ENCODE measurements around the gene DCAF17.

DCAF17 gene

GRCh38 chr2:171400395-171400794 lies 33.6 kb upstream of the DCAF17 start:
- H3K4me1 ChIP-seq (ENCODE audit: control insufficient read depth, insufficient read depth, low read length, poor library complexity, severe bottlenecking) = peaks cover 9% of the 10 kb centered on the region
- no peak overlapping the region for H3K27ac ChIP-seq (ENCODE audit: low read depth, low read length, severe bottlenecking)
- 80 to 90% methylated on average over 3 of the region's 3 CpGs for WGBS, 2 experiments (ENCODE audit: insufficient coverage in 2 of 2)
- H3K36me3 ChIP-seq (ENCODE audit: control insufficient read depth, insufficient read depth, low read length) = no peaks in the 10 kb centered on the region
- no peak overlapping the region for H3K4me3 ChIP-seq (ENCODE audit: extremely low read depth, insufficient read depth, low read length, poor library complexity, severe bottlenecking)
- peaks cover 10% of the 10 kb centered on the region for H3K9me3 ChIP-seq (ENCODE audit: control insufficient read depth, low read length)

- Histone ChIP-seq H3K4me3 (ENCODE audit: extremely low read depth, insufficient read depth, low read length, poor library complexity, severe bottlenecking) (no peak overlapping the region), H3K27ac (ENCODE audit: low read depth, low read length, severe bottlenecking) (no peak overlapping the region), H3K36me3 (ENCODE audit: control insufficient read depth, insufficient read depth, low read length) (no peaks in the 10 kb centered on the region), H3K9me3 (ENCODE audit: control insufficient read depth, low read length) (peaks cover 10% of the 10 kb centered on the region), H3K4me1 (ENCODE audit: control insufficient read depth, insufficient read depth, low read length, poor library complexity, severe bottlenecking) (peaks cover 9% of the 10 kb centered on the region)
- 100% methylated on average over 1 of the region's 1 CpG for WGBS, 2 experiments (ENCODE audit: insufficient coverage in 2 of 2)
Measured at GRCh38 chr2:171401947-171402346, 32.1 kb upstream of the DCAF17 start.

- H3K9me3 ChIP-seq (ENCODE audit: control insufficient read depth, low read length) = peaks cover 10% of the 10 kb centered on the region
- no peak overlapping the region for H3K4me3 ChIP-seq (ENCODE audit: extremely low read depth, insufficient read depth, low read length, poor library complexity, severe bottlenecking)
- peak overlapping the region; percentile 7 for H3K27ac ChIP-seq (ENCODE audit: low read depth, low read length, severe bottlenecking)
- H3K4me1 ChIP-seq (ENCODE audit: control insufficient read depth, insufficient read depth, low read length, poor library complexity, severe bottlenecking) = peaks cover 9% of the 10 kb centered on the region
- WGBS, 2 experiments (ENCODE audit: insufficient coverage in 2 of 2) = 100% methylated on average over 1 of the region's 4 CpGs; no CpG with 5 or more reads in 1 of the 2 experiments
- H3K36me3 ChIP-seq (ENCODE audit: control insufficient read depth, insufficient read depth, low read length) = no peaks in the 10 kb centered on the region
Measured at GRCh38 chr2:171402906-171403580, 31.0 kb upstream of the DCAF17 start.

- Histone ChIP-seq H3K4me1 (ENCODE audit: control insufficient read depth, insufficient read depth, low read length, poor library complexity, severe bottlenecking) (peaks cover 9% of the 10 kb centered on the region), H3K9me3 (ENCODE audit: control insufficient read depth, low read length) (peaks cover 10% of the 10 kb centered on the region), H3K36me3 (ENCODE audit: control insufficient read depth, insufficient read depth, low read length) (no peaks in the 10 kb centered on the region), H3K4me3 (ENCODE audit: extremely low read depth, insufficient read depth, low read length, poor library complexity, severe bottlenecking) (no peak overlapping the region), H3K27ac (ENCODE audit: low read depth, low read length, severe bottlenecking) (no peak overlapping the region)
- 88 to 91% methylated on average over 4 of the region's 5 CpGs for WGBS, 2 experiments (ENCODE audit: insufficient coverage in 2 of 2)
Measured at GRCh38 chr2:171404261-171404660, 29.8 kb upstream of the DCAF17 start.

GRCh38 chr2:171404719-171405118 lies 29.3 kb upstream of the DCAF17 start:
- H3K9me3 ChIP-seq (ENCODE audit: control insufficient read depth, low read length) = peaks cover 10% of the 10 kb centered on the region
- peaks cover 9% of the 10 kb centered on the region for H3K4me1 ChIP-seq (ENCODE audit: control insufficient read depth, insufficient read depth, low read length, poor library complexity, severe bottlenecking)
- H3K36me3 ChIP-seq (ENCODE audit: control insufficient read depth, insufficient read depth, low read length) = no peaks in the 10 kb centered on the region
- H3K27ac ChIP-seq (ENCODE audit: low read depth, low read length, severe bottlenecking) = no peak overlapping the region
- no peak overlapping the region for H3K4me3 ChIP-seq (ENCODE audit: extremely low read depth, insufficient read depth, low read length, poor library complexity, severe bottlenecking)
- 100% methylated on average over 1 of the region's 2 CpGs for whole genome bisulfite sequencing, 2 experiments (ENCODE audit: insufficient coverage in 2 of 2)

GRCh38 chr2:171405546-171405945 lies 28.5 kb upstream of the DCAF17 start:
- Histone ChIP-seq H3K36me3 (ENCODE audit: control insufficient read depth, insufficient read depth, low read length) (no peaks in the 10 kb centered on the region), H3K4me3 (ENCODE audit: extremely low read depth, insufficient read depth, low read length, poor library complexity, severe bottlenecking) (no peak overlapping the region), H3K27ac (ENCODE audit: low read depth, low read length, severe bottlenecking) (no peak overlapping the region), H3K9me3 (ENCODE audit: control insufficient read depth, low read length) (peaks cover 10% of the 10 kb centered on the region), H3K4me1 (ENCODE audit: control insufficient read depth, insufficient read depth, low read length, poor library complexity, severe bottlenecking) (peaks cover 13% of the 10 kb centered on the region)
- WGBS, 2 experiments (ENCODE audit: insufficient coverage in 2 of 2) = 83% methylated on average over 1 of the region's 1 CpG; no CpG with 5 or more reads in 1 of the 2 experiments

GRCh38 chr2:171406044-171406443 lies 28.0 kb upstream of the DCAF17 start:
- no peak overlapping the region for H3K27ac ChIP-seq (ENCODE audit: low read depth, low read length, severe bottlenecking)
- no CpG with 5 or more reads among the region's 1 CpG for WGBS, 2 experiments (ENCODE audit: insufficient coverage in 2 of 2)
- H3K4me3 ChIP-seq (ENCODE audit: extremely low read depth, insufficient read depth, low read length, poor library complexity, severe bottlenecking) = no peak overlapping the region
- H3K4me1 ChIP-seq (ENCODE audit: control insufficient read depth, insufficient read depth, low read length, poor library complexity, severe bottlenecking) = peaks cover 14% of the 10 kb centered on the region
- H3K36me3 ChIP-seq (ENCODE audit: control insufficient read depth, insufficient read depth, low read length) = no peaks in the 10 kb centered on the region
- peaks cover 10% of the 10 kb centered on the region for H3K9me3 ChIP-seq (ENCODE audit: control insufficient read depth, low read length)

- H3K4me3 ChIP-seq (ENCODE audit: extremely low read depth, insufficient read depth, low read length, poor library complexity, severe bottlenecking) = no peak overlapping the region
- H3K9me3 ChIP-seq (ENCODE audit: control insufficient read depth, low read length) = peaks cover under 1% of the 10 kb centered on the region
- H3K36me3 ChIP-seq (ENCODE audit: control insufficient read depth, insufficient read depth, low read length) = no peaks in the 10 kb centered on the region
- peaks cover 14% of the 10 kb centered on the region for H3K4me1 ChIP-seq (ENCODE audit: control insufficient read depth, insufficient read depth, low read length, poor library complexity, severe bottlenecking)
- no peak overlapping the region for H3K27ac ChIP-seq (ENCODE audit: low read depth, low read length, severe bottlenecking)
- WGBS, 2 experiments (ENCODE audit: insufficient coverage in 2 of 2) = 95 to 100% methylated on average over 2 to 3 of the region's 4 CpGs
Measured at GRCh38 chr2:171407030-171407675, 26.9 kb upstream of the DCAF17 start.

- Histone ChIP-seq H3K36me3 (ENCODE audit: control insufficient read depth, insufficient read depth, low read length) (no peaks in the 10 kb centered on the region), H3K9me3 (ENCODE audit: control insufficient read depth, low read length) (no peaks in the 10 kb centered on the region), H3K4me3 (ENCODE audit: extremely low read depth, insufficient read depth, low read length, poor library complexity, severe bottlenecking) (no peak overlapping the region), H3K4me1 (ENCODE audit: control insufficient read depth, insufficient read depth, low read length, poor library complexity, severe bottlenecking) (peaks cover 14% of the 10 kb centered on the region), H3K27ac (ENCODE audit: low read depth, low read length, severe bottlenecking) (no peak overlapping the region)
- WGBS, 2 experiments (ENCODE audit: insufficient coverage in 2 of 2) = no CpG with 5 or more reads among the region's 1 CpG
Measured at GRCh38 chr2:171407676-171408044, 26.4 kb upstream of the DCAF17 start.

- Histone ChIP-seq H3K4me3 (ENCODE audit: extremely low read depth, insufficient read depth, low read length, poor library complexity, severe bottlenecking) (no peak overlapping the region), H3K9me3 (ENCODE audit: control insufficient read depth, low read length) (no peaks in the 10 kb centered on the region), H3K36me3 (ENCODE audit: control insufficient read depth, insufficient read depth, low read length) (no peaks in the 10 kb centered on the region), H3K4me1 (ENCODE audit: control insufficient read depth, insufficient read depth, low read length, poor library complexity, severe bottlenecking) (peaks cover 9% of the 10 kb centered on the region), H3K27ac (ENCODE audit: low read depth, low read length, severe bottlenecking) (no peak overlapping the region)
- 27 to 40% methylated on average over 3 to 5 of the region's 8 CpGs for WGBS, 2 experiments (ENCODE audit: insufficient coverage in 2 of 2)
Measured at GRCh38 chr2:171409436-171409971, 24.5 kb upstream of the DCAF17 start.

- Histone ChIP-seq H3K27ac (ENCODE audit: low read depth, low read length, severe bottlenecking) (no peak overlapping the region), H3K4me3 (ENCODE audit: extremely low read depth, insufficient read depth, low read length, poor library complexity, severe bottlenecking) (no peak overlapping the region), H3K36me3 (ENCODE audit: control insufficient read depth, insufficient read depth, low read length) (no peaks in the 10 kb centered on the region), H3K4me1 (ENCODE audit: control insufficient read depth, insufficient read depth, low read length, poor library complexity, severe bottlenecking) (peaks cover 5% of the 10 kb centered on the region), H3K9me3 (ENCODE audit: control insufficient read depth, low read length) (no peaks in the 10 kb centered on the region)
- no CpG with 5 or more reads among the region's 4 CpGs for WGBS, 2 experiments (ENCODE audit: insufficient coverage in 2 of 2)
Measured at GRCh38 chr2:171410101-171410500, 23.9 kb upstream of the DCAF17 start.
